ENCODE measurements around the gene HNRNPA1L2. TPM values are rescaled to one million over a fixed set of nuclear protein-coding genes. Genes with fewer than 3 reads are reported as not detected.
"Not testable (repeated sequence)": the region's sequence is repeated elsewhere in the genome, so short reads cannot be mapped to it uniquely, and the experiment has no call there.

Gene HNRNPA1L2
- total RNA-seq: 8.4 and 9.3 TPM in 2 replicates

GRCh38 chr13:52642131-52642530 lies at the start of gene HNRNPA1L2:
Gene HNRNPA1L2, plus strand, starts transcription at chr13:52642431. Its CDS starts 62 bp downstream, at chr13:52642493.
- Mint-ChIP-seq H3K27me3 (ENCODE audit: low read depth) (no peaks in the 10 kb centered on the region), H3K9me3 (no peaks in the 10 kb centered on the region), H3K27ac (no peak within 1 kb of the TSS), H3K4me3 (ENCODE audit: low read depth) (no peak within 1 kb of the TSS), H3K4me1 (ENCODE audit: low read depth) (peaks cover 4% of the 10 kb centered on the region), H3K36me3 (ENCODE audit: low read depth) (peaks cover 48% of the 10 kb centered on the region)
- DNase-seq (ENCODE audit: low spot score): no peak
- intact Hi-C loops (cut with micrococcal nuclease): no loop called here

GRCh38 chr13:52593175-52593574 lies 49.1 kb upstream of the HNRNPA1L2 start:
- peaks cover 18% of the 10 kb centered on the region for H3K27me3 Mint-ChIP-seq (ENCODE audit: low read depth)
- intact Hi-C loops (cut with micrococcal nuclease); H3K9me3 Mint-ChIP-seq: not testable (repeated sequence)

GRCh38 chr13:52593812-52594211 lies 48.4 kb upstream of the HNRNPA1L2 start:
- H3K9me3 Mint-ChIP-seq; intact Hi-C loops (cut with micrococcal nuclease); H3K4me1 Mint-ChIP-seq (ENCODE audit: low read depth); DNase-seq (ENCODE audit: low spot score); H3K36me3 Mint-ChIP-seq (ENCODE audit: low read depth); H3K27ac Mint-ChIP-seq; H3K4me3 Mint-ChIP-seq (ENCODE audit: low read depth): not testable (repeated sequence)
- H3K27me3 Mint-ChIP-seq (ENCODE audit: low read depth): peaks cover 19% of the 10 kb centered on the region

More at GRCh38 chr13:52593175-52593574, 49.1 kb upstream of the HNRNPA1L2 start:
- H3K4me3 Mint-ChIP-seq (ENCODE audit: low read depth); DNase-seq (ENCODE audit: low spot score); H3K4me1 Mint-ChIP-seq (ENCODE audit: low read depth); H3K36me3 Mint-ChIP-seq (ENCODE audit: low read depth); H3K27ac Mint-ChIP-seq: not testable (repeated sequence)

GRCh38 chr13:52594295-52594694 lies 47.9 kb upstream of the HNRNPA1L2 start:
- intact Hi-C loops (cut with micrococcal nuclease); H3K27ac Mint-ChIP-seq; H3K9me3 Mint-ChIP-seq; H3K4me1 Mint-ChIP-seq (ENCODE audit: low read depth); DNase-seq (ENCODE audit: low spot score); H3K4me3 Mint-ChIP-seq (ENCODE audit: low read depth); H3K36me3 Mint-ChIP-seq (ENCODE audit: low read depth): not testable (repeated sequence)
- peaks cover 17% of the 10 kb centered on the region for H3K27me3 Mint-ChIP-seq (ENCODE audit: low read depth)

GRCh38 chr13:52597676-52598075 lies 44.6 kb upstream of the HNRNPA1L2 start:
- no peak for DNase-seq (ENCODE audit: low spot score)
- H3K9me3 Mint-ChIP-seq: no peaks in the 10 kb centered on the region
- H3K27ac Mint-ChIP-seq: no peak overlapping the region
- peaks cover 15% of the 10 kb centered on the region for H3K4me1 Mint-ChIP-seq (ENCODE audit: low read depth)
- no peaks in the 10 kb centered on the region for H3K36me3 Mint-ChIP-seq (ENCODE audit: low read depth)
- no peak overlapping the region for H3K4me3 Mint-ChIP-seq (ENCODE audit: low read depth)
- intact Hi-C loops (cut with micrococcal nuclease): no loop called here
- peaks cover 5% of the 10 kb centered on the region for H3K27me3 Mint-ChIP-seq (ENCODE audit: low read depth)

- DNase-seq (ENCODE audit: low spot score): no peak
- H3K9me3 Mint-ChIP-seq: no peaks in the 10 kb centered on the region
- H3K4me3 Mint-ChIP-seq (ENCODE audit: low read depth): peak overlapping the region; percentile 72
- no peaks in the 10 kb centered on the region for H3K36me3 Mint-ChIP-seq (ENCODE audit: low read depth)
- H3K27me3 Mint-ChIP-seq (ENCODE audit: low read depth): peaks cover 5% of the 10 kb centered on the region
- no peak overlapping the region for H3K27ac Mint-ChIP-seq
- peaks cover 16% of the 10 kb centered on the region for H3K4me1 Mint-ChIP-seq (ENCODE audit: low read depth)
- intact Hi-C loops (cut with micrococcal nuclease): no loop called here
Measured at GRCh38 chr13:52599037-52599847, 43.0 kb upstream of the HNRNPA1L2 start.

GRCh38 chr13:52599848-52600603 lies 42.2 kb upstream of the HNRNPA1L2 start:
- no peaks in the 10 kb centered on the region for H3K9me3 Mint-ChIP-seq
- no peaks in the 10 kb centered on the region for H3K36me3 Mint-ChIP-seq (ENCODE audit: low read depth)
- no peak overlapping the region for H3K27ac Mint-ChIP-seq
- peaks cover 5% of the 10 kb centered on the region for H3K27me3 Mint-ChIP-seq (ENCODE audit: low read depth)
- peak overlapping the region; percentile 72 for H3K4me3 Mint-ChIP-seq (ENCODE audit: low read depth)
- intact Hi-C loops (cut with micrococcal nuclease): no loop called here
- no peak for DNase-seq (ENCODE audit: low spot score)
- peaks cover 16% of the 10 kb centered on the region for H3K4me1 Mint-ChIP-seq (ENCODE audit: low read depth)

- Mint-ChIP-seq H3K27me3 (ENCODE audit: low read depth) (peaks cover 5% of the 10 kb centered on the region), H3K4me3 (ENCODE audit: low read depth) (peak overlapping the region; percentile 63), H3K27ac (no peak overlapping the region), H3K9me3 (no peaks in the 10 kb centered on the region), H3K4me1 (ENCODE audit: low read depth) (peaks cover 16% of the 10 kb centered on the region), H3K36me3 (ENCODE audit: low read depth) (no peaks in the 10 kb centered on the region)
- no peak for DNase-seq (ENCODE audit: low spot score)
- intact Hi-C loops (cut with micrococcal nuclease): no loop called here
Measured at GRCh38 chr13:52600666-52601065, 41.6 kb upstream of the HNRNPA1L2 start.

- intact Hi-C loops (cut with micrococcal nuclease); H3K27me3 Mint-ChIP-seq (ENCODE audit: low read depth); H3K9me3 Mint-ChIP-seq; H3K4me3 Mint-ChIP-seq (ENCODE audit: low read depth); H3K36me3 Mint-ChIP-seq (ENCODE audit: low read depth); H3K27ac Mint-ChIP-seq; DNase-seq (ENCODE audit: low spot score): not testable (repeated sequence)
- peaks cover 19% of the 10 kb centered on the region for H3K4me1 Mint-ChIP-seq (ENCODE audit: low read depth)
Measured at GRCh38 chr13:52603316-52603715, 38.9 kb upstream of the HNRNPA1L2 start.

GRCh38 chr13:52606126-52606525 lies 36.1 kb upstream of the HNRNPA1L2 start:
- H3K4me1 Mint-ChIP-seq (ENCODE audit: low read depth): peaks cover 11% of the 10 kb centered on the region
- H3K9me3 Mint-ChIP-seq; H3K36me3 Mint-ChIP-seq (ENCODE audit: low read depth); H3K27ac Mint-ChIP-seq; H3K27me3 Mint-ChIP-seq (ENCODE audit: low read depth); intact Hi-C loops (cut with micrococcal nuclease); DNase-seq (ENCODE audit: low spot score); H3K4me3 Mint-ChIP-seq (ENCODE audit: low read depth): not testable (repeated sequence)

- H3K9me3 Mint-ChIP-seq; H3K36me3 Mint-ChIP-seq (ENCODE audit: low read depth); H3K27me3 Mint-ChIP-seq (ENCODE audit: low read depth); H3K27ac Mint-ChIP-seq; H3K4me3 Mint-ChIP-seq (ENCODE audit: low read depth); intact Hi-C loops (cut with micrococcal nuclease); DNase-seq (ENCODE audit: low spot score); H3K4me1 Mint-ChIP-seq (ENCODE audit: low read depth): not testable (repeated sequence)
Measured at GRCh38 chr13:52606795-52607194, 35.4 kb upstream of the HNRNPA1L2 start.

- H3K27me3 Mint-ChIP-seq (ENCODE audit: low read depth); H3K4me3 Mint-ChIP-seq (ENCODE audit: low read depth); H3K27ac Mint-ChIP-seq; DNase-seq (ENCODE audit: low spot score); H3K36me3 Mint-ChIP-seq (ENCODE audit: low read depth); H3K9me3 Mint-ChIP-seq; H3K4me1 Mint-ChIP-seq (ENCODE audit: low read depth): not testable (repeated sequence)
- intact Hi-C loops (cut with micrococcal nuclease): loop anchor here (2.0 kb wide), 1 partner anchor 201 kb away; no protein-coding TSS in a partner anchor
Measured at GRCh38 chr13:52608184-52608583, 34.0 kb upstream of the HNRNPA1L2 start.

- DNase-seq (ENCODE audit: low spot score); H3K4me3 Mint-ChIP-seq (ENCODE audit: low read depth); H3K4me1 Mint-ChIP-seq (ENCODE audit: low read depth); H3K27ac Mint-ChIP-seq; H3K9me3 Mint-ChIP-seq; H3K36me3 Mint-ChIP-seq (ENCODE audit: low read depth): not testable (repeated sequence)
- peaks cover 12% of the 10 kb centered on the region for H3K27me3 Mint-ChIP-seq (ENCODE audit: low read depth)
- intact Hi-C loops (cut with micrococcal nuclease): loop anchor here (2.0 kb wide), 1 partner anchor 200 kb away; no protein-coding TSS in a partner anchor
Measured at GRCh38 chr13:52609013-52609606, 33.1 kb upstream of the HNRNPA1L2 start.

Measured in activated T-helper 2 cell treated with anti-CD3 and anti-CD28 coated beads, Interferon-gamma antibody, Interleukin-2, Interleukin-4, amounts not matched to agents 10 μg/mL and 5 μg/mL and 100 μg/mL, durations not matched to agents 14 hours and 24 hours and 36 hours (primary cell).